ENCODE results near the gene MALT1.

- TF ChIP-seq POLR2AphosphoS5 (IDR thresholded peaks at IDR 0.05): no peak
- no peak for TF ChIP-seq CTCF (IDR thresholded peaks at IDR 0.05)
Measured at GRCh38 chr18:58691256-58691655, 20.0 kb downstream of the MALT1 start.
